ENCODE measurements around the gene TXNDC15. TPM values are rescaled to one million over a fixed set of nuclear protein-coding genes. Genes with fewer than 3 reads are reported as not detected.

Gene TXNDC15
- total RNA-seq, 1 experiment from 2014 or later, result 52.2 TPM

DNA sequence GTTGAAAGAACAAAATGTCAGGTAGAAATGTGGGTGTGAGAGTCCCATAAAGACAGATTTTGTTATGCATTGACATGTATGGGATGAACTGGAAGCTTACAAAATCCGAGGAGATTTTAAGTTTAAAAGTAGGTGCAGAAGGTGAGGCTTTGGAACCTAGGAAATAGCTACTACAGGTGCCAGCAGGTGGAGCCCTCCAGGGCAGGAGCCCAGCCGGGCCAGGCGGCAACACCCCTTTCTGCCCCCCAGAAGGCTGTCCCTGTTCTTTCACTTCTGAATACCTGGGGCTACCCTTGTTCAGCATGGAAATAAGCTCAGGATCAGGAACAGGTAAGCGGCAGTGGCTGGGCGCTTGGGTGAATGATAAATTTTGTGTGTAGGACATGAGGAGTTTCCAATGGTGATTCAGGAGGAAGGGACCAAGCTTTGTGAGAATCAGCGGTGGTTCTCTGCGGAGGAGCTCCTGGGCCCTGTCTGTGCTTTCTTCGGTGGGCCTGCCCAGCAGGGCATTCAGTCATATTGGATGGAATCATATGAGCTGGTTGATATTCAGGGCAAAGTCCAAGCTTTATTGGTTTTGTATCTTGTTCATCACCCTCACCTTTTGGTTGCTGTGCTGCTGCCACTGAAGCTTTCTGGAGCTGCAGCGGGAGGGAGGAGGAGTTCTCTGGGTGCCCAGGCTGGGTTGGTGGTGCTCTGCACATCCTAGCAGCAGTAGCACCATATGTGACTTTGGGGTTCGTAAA is 43.1 kb downstream of the TXNDC15 start:
- Histone ChIP-seq H3K9ac (ENCODE audit: low read length) (no peak overlapping the region), H3K9me3 (ENCODE audit: low read length) (no peaks in the 10 kb centered on the region), H3K9me2 (replicated peaks; ENCODE audit: insufficient read depth, low read length) (no peaks in the 10 kb centered on the region), H3K27me3 (ENCODE audit: low read length) (no peaks in the 10 kb centered on the region), H3K36me3 (ENCODE audit: insufficient read depth, low read length) (peaks cover 25% of the 10 kb centered on the region; the same call in 1 of the 2 replicates), H3K4me2 (ENCODE audit: low read depth, low read length, poor library complexity, severe bottlenecking) (no peak overlapping the region), H4K20me1 (ENCODE audit: insufficient read depth, low read depth, low read length) (no peaks in the 10 kb centered on the region), H2AFZ (ENCODE audit: low read length) (no peak overlapping the region), H3K79me2 (ENCODE audit: low read length) (peaks cover 43% of the 10 kb centered on the region), H3K4me3 (ENCODE audit: low read length) (no peak overlapping the region), H3K4me1 (ENCODE audit: low read length) (peaks cover 4% of the 10 kb centered on the region; the same call in 1 of the 2 replicates), H3K27ac (ENCODE audit: low read length) (no peak overlapping the region)
- DNase-seq, result peak; percentile 58

DNA sequence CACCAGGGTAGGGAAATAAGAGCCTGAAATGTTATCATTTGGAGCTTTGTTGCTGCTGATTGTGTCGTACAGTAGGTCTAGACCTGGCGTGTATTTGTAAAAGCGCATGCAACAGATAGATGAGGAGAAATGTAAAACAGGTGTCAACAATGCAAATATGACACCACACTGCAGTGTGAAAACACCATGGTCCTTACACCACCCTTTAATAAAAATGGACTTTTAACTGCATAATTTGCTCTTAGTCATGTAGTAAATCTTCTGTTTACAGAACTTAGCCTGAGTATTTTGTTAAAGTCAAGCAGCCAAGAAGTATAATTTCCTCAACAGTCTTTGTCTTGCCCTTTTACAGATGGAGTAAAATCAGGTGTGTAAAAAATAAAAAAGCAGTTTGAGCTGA is 44.7 kb downstream of the TXNDC15 start:
- no peaks in the 10 kb centered on the region for H3K9me2 ChIP-seq (replicated peaks; ENCODE audit: insufficient read depth, low read length)
- H2AFZ ChIP-seq (ENCODE audit: low read length), result no peak overlapping the region
- H3K27ac ChIP-seq (ENCODE audit: low read length), result no peak overlapping the region
- no peak overlapping the region for H3K4me3 ChIP-seq (ENCODE audit: low read length)
- DNase-seq, result no peak
- no peaks in the 10 kb centered on the region for H4K20me1 ChIP-seq (ENCODE audit: insufficient read depth, low read depth, low read length)
- H3K4me1 ChIP-seq (ENCODE audit: low read length), result peaks cover 4% of the 10 kb centered on the region; the same call in 1 of the 2 replicates
- no peak overlapping the region for H3K4me2 ChIP-seq (ENCODE audit: low read depth, low read length, poor library complexity, severe bottlenecking)
- no peak overlapping the region for H3K9ac ChIP-seq (ENCODE audit: low read length)
- H3K36me3 ChIP-seq (ENCODE audit: insufficient read depth, low read length), result peaks cover 18% of the 10 kb centered on the region; the same call in 1 of the 2 replicates
- H3K9me3 ChIP-seq (ENCODE audit: low read length), result no peaks in the 10 kb centered on the region
- H3K79me2 ChIP-seq (ENCODE audit: low read length), result peaks cover 32% of the 10 kb centered on the region
- H3K27me3 ChIP-seq (ENCODE audit: low read length), result no peaks in the 10 kb centered on the region

DNA sequence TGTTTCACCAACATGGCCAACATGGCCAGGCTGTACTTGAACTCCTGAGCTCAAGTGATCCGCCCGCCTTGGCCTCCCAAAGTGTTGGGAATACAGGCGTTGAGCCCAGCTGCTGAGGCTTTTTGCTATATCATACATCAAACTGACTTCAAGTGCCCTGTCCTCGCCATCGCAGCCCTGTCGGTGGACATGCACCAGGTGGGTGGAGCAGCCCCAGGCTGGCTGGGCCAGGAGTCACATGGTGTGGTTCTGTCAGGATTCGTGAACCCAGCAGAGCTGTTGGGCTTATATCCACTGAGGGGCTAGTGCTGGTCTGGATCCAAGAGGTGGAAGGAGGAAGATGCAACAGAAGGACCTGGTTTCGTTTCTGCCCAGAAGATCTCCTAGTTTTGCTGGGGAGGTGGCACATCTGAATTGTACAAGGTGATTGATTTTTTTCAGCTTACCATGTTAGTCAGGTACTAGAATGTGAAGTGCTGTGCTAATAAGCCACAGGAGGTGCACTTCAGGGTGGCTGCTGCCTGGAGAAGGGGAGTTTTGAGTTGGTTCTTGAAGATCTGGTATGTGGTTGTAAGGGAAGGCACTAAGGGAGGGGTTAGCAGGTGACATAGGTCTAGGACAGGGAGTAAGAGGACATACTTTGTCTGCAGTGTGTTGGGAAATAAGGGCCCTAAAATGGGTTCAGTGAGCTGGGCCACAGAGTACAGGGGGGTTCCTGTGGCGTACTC is 46.8 kb downstream of the TXNDC15 start:
- H3K36me3 ChIP-seq (ENCODE audit: insufficient read depth, low read length), result peaks cover 12% of the 10 kb centered on the region; the same call in 1 of the 2 replicates
- H4K20me1 ChIP-seq (ENCODE audit: insufficient read depth, low read depth, low read length), result no peaks in the 10 kb centered on the region
- no peak overlapping the region for H3K9ac ChIP-seq (ENCODE audit: low read length)

DNA sequence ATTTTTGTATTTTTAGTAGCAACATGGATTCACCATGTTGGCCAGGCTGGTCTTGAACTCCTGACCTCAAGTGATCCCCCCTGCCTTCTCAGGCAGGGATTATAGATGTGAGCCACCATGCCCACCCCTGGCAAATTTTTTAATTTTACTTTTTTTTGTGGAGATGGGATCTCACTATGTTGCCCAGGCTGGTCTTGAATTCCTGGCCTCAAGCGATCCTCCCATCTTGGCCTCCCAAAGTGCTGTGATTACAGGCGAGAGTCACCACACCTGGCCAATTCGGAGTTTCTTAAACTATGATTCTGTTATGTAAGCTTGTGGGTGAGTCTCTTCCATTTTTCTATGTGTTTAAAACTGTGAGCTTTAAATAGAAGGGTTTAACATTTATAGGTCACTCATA is 58.3 kb downstream of the TXNDC15 start:
- DNase-seq, result no peak
- no peaks in the 10 kb centered on the region for H3K9me3 ChIP-seq (ENCODE audit: low read length)
- H4K20me1 ChIP-seq (ENCODE audit: insufficient read depth, low read depth, low read length), result no peaks in the 10 kb centered on the region
- H3K79me2 ChIP-seq (ENCODE audit: low read length), result peaks cover 24% of the 10 kb centered on the region
- no peak overlapping the region for H2AFZ ChIP-seq (ENCODE audit: low read length)
- no peak overlapping the region for H3K9ac ChIP-seq (ENCODE audit: low read length)
- H3K36me3 ChIP-seq (ENCODE audit: insufficient read depth, low read length), result peaks cover 32% of the 10 kb centered on the region
- peak overlapping the region; percentile 97 for H3K27ac ChIP-seq (ENCODE audit: low read length)
- no peak overlapping the region for H3K4me3 ChIP-seq (ENCODE audit: low read length)
- no peaks in the 10 kb centered on the region for H3K9me2 ChIP-seq (replicated peaks; ENCODE audit: insufficient read depth, low read length)
- no peaks in the 10 kb centered on the region for H3K27me3 ChIP-seq (ENCODE audit: low read length)
- H3K4me2 ChIP-seq (ENCODE audit: low read depth, low read length, poor library complexity, severe bottlenecking), result no peak overlapping the region
- H3K4me1 ChIP-seq (ENCODE audit: low read length), result peaks cover 74% of the 10 kb centered on the region

More for the DNA sequence above, 46.8 kb downstream of the TXNDC15 start:
- H3K4me3 ChIP-seq (ENCODE audit: low read length), result no peak overlapping the region
- H3K4me2 ChIP-seq (ENCODE audit: low read depth, low read length, poor library complexity, severe bottlenecking), result no peak overlapping the region
- no peak overlapping the region for H2AFZ ChIP-seq (ENCODE audit: low read length)
- H3K27me3 ChIP-seq (ENCODE audit: low read length), result no peaks in the 10 kb centered on the region
- H3K4me1 ChIP-seq (ENCODE audit: low read length), result peaks cover 4% of the 10 kb centered on the region; the same call in 1 of the 2 replicates
- H3K79me2 ChIP-seq (ENCODE audit: low read length), result peaks cover 27% of the 10 kb centered on the region
- H3K9me2 ChIP-seq (replicated peaks; ENCODE audit: insufficient read depth, low read length), result no peaks in the 10 kb centered on the region
- H3K27ac ChIP-seq (ENCODE audit: low read length), result no peak overlapping the region
- H3K9me3 ChIP-seq (ENCODE audit: low read length), result no peaks in the 10 kb centered on the region
- no peak for DNase-seq

DNA sequence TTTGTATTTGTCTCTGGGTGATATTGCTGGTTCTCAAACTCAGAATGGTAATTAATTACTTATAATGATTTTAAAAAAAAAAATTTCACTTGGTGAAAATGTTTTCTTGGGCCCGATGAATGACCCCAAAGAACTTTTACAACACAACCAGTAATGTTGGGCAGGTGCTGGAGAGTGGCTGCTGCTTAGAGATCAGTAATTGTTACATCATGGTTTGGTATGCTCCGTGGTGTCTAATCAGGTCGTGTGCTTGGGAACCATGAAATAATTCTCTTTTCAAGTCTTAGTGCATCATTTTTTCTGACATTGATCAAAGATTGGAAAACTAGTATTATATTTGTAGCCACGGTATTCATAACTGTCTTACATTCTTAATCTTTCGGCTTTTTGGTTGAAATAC is 60.0 kb downstream of the TXNDC15 start:
- no peak overlapping the region for H2AFZ ChIP-seq (ENCODE audit: low read length)
- H3K4me2 ChIP-seq (ENCODE audit: low read depth, low read length, poor library complexity, severe bottlenecking), result peak overlapping the region; percentile 64
- DNase-seq, result no peak
- H3K27ac ChIP-seq (ENCODE audit: low read length), result peak overlapping the region; percentile 97
- H3K4me3 ChIP-seq (ENCODE audit: low read length), result peak overlapping the region; percentile 34
- peak overlapping the region; percentile 56 for H3K9ac ChIP-seq (ENCODE audit: low read length)
- no peaks in the 10 kb centered on the region for H3K27me3 ChIP-seq (ENCODE audit: low read length)
- H3K4me1 ChIP-seq (ENCODE audit: low read length), result peaks cover 82% of the 10 kb centered on the region
- peaks cover 26% of the 10 kb centered on the region for H3K79me2 ChIP-seq (ENCODE audit: low read length)
- H3K9me2 ChIP-seq (replicated peaks; ENCODE audit: insufficient read depth, low read length), result no peaks in the 10 kb centered on the region
- peaks cover 36% of the 10 kb centered on the region for H3K36me3 ChIP-seq (ENCODE audit: insufficient read depth, low read length)
- H3K9me3 ChIP-seq (ENCODE audit: low read length), result no peaks in the 10 kb centered on the region
- no peaks in the 10 kb centered on the region for H4K20me1 ChIP-seq (ENCODE audit: insufficient read depth, low read depth, low read length)

DNA sequence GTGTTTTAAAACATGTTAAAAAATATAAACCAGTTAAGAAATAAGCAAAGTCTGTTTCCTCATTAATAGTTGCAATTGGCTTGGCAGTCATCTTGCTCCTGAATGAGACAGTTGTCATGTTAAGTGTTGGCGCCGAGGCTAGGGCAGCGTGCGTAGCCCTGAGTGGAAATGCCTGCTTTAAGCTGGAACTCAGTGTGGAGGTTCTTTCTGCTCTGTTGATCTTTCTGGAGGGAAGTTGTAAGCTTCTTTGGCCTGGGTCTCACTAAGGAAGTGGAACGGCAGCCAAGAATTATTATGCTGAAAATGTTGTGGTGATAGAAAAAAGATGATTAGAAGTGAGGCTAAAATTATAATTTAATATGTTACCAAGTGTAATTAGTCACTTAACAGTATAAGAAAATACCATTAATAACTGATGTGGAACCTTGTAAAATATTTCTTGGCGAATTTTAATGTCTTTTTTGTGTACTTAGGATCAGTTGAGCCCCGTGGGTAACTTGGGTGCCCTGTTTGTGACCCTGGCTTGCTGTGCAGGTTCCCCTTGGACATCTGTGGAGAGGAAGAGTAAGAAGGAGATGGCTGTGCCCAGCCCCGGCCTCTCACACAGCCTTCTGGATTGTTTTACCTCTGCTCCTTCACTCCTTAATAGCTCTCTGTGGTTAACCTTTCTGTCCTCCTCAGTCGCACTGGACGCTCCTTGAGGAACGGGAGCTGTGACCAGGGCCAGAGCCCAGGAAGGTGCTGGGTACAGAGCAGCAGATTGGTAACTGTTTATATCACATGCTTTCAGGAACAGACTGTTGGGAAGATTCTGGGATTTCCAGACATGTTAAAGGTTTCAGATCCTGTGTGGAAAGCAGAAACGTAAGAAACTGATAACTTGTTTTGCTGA is 61.8 kb downstream of the TXNDC15 start:
- Histone ChIP-seq H3K4me2 (ENCODE audit: low read depth, low read length, poor library complexity, severe bottlenecking) (peak overlapping the region; percentile 64), H3K4me1 (ENCODE audit: low read length) (peaks cover 74% of the 10 kb centered on the region), H3K9ac (ENCODE audit: low read length) (peak overlapping the region; percentile 56), H3K27ac (ENCODE audit: low read length) (peak overlapping the region; percentile 97), H3K79me2 (ENCODE audit: low read length) (peaks cover 24% of the 10 kb centered on the region), H3K36me3 (ENCODE audit: insufficient read depth, low read length) (peaks cover 32% of the 10 kb centered on the region), H3K9me2 (replicated peaks; ENCODE audit: insufficient read depth, low read length) (no peaks in the 10 kb centered on the region), H2AFZ (ENCODE audit: low read length) (no peak overlapping the region), H3K4me3 (ENCODE audit: low read length) (0 out of 2 replicates have a peak overlapping the region, but pooled peaks have one; percentile 34), H3K27me3 (ENCODE audit: low read length) (no peaks in the 10 kb centered on the region), H3K9me3 (ENCODE audit: low read length) (no peaks in the 10 kb centered on the region), H4K20me1 (ENCODE audit: insufficient read depth, low read depth, low read length) (no peaks in the 10 kb centered on the region)
- DNase-seq, result no peak

DNA sequence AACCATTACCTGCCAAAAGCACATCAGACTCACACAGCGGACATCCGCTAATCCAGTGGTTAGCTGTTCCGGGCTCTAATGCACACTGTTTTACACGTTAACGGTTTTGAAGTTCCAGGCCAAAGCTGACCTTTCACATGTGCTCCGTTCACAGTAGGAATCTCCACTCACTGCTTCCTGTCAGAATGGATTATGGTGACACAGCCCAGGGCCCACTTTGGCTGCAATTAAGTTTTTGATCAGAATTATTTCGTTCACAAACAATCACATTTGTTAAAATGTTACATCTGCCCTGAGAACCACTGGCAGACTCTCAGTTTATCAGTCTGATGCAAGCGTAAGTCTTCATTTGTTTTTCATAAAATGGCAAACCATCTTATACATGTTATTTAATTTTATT is 63.4 kb downstream of the TXNDC15 start:
- Histone ChIP-seq H3K4me2 (ENCODE audit: low read depth, low read length, poor library complexity, severe bottlenecking) (peak overlapping the region; percentile 23), H3K9me2 (replicated peaks; ENCODE audit: insufficient read depth, low read length) (no peaks in the 10 kb centered on the region), H4K20me1 (ENCODE audit: insufficient read depth, low read depth, low read length) (no peaks in the 10 kb centered on the region), H3K4me3 (ENCODE audit: low read length) (no peak overlapping the region), H3K27me3 (ENCODE audit: low read length) (no peaks in the 10 kb centered on the region), H3K4me1 (ENCODE audit: low read length) (peaks cover 74% of the 10 kb centered on the region), H3K79me2 (ENCODE audit: low read length) (peaks cover 17% of the 10 kb centered on the region), H3K9ac (ENCODE audit: low read length) (no peak overlapping the region), H3K27ac (ENCODE audit: low read length) (peak overlapping the region; percentile 97), H2AFZ (ENCODE audit: low read length) (no peak overlapping the region), H3K36me3 (ENCODE audit: insufficient read depth, low read length) (peaks cover 33% of the 10 kb centered on the region), H3K9me3 (ENCODE audit: low read length) (no peaks in the 10 kb centered on the region)
- no peak for DNase-seq

All from Karpas-422 (cell line).